WI38 (cell line): ENCODE data around the gene KCTD4.

Experiments
- H3K4me3 ChIP-seq: 2 replicates; pipeline ENCODE4 v1.5.1; 2011; ENCODE audit warnings: low read depth, mild to moderate bottlenecking, control low read depth, low read length
- TF ChIP-seq, protein P1 (sequence below): IDR thresholded peaks from 2 replicates; pipeline ENCODE4 v1.5.1; 2012; ENCODE audit warnings: low read depth, mild to moderate bottlenecking, control low read depth, low read length

Gene KCTD4

DNA sequence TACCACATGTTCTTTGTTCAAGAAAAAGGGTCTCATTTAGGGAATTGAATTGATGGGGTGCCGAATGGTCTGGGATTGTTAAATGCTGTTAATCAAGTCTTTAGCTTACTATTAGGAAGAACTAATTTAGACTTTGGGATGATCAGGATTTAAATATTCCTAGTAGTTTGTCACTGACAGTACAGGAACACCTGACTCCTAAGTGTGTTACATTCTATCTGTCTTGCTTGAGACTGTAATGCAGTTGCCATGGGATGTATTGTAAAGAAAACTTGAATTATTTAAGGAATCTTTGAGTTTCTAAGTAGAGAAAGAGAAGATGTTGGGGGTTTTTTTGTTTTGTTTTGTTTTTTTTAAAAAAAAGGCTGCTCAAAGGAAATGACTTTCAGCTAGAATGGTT is 17.8 kb upstream of the KCTD4 start:
- TF ChIP-seq, protein P1, sequence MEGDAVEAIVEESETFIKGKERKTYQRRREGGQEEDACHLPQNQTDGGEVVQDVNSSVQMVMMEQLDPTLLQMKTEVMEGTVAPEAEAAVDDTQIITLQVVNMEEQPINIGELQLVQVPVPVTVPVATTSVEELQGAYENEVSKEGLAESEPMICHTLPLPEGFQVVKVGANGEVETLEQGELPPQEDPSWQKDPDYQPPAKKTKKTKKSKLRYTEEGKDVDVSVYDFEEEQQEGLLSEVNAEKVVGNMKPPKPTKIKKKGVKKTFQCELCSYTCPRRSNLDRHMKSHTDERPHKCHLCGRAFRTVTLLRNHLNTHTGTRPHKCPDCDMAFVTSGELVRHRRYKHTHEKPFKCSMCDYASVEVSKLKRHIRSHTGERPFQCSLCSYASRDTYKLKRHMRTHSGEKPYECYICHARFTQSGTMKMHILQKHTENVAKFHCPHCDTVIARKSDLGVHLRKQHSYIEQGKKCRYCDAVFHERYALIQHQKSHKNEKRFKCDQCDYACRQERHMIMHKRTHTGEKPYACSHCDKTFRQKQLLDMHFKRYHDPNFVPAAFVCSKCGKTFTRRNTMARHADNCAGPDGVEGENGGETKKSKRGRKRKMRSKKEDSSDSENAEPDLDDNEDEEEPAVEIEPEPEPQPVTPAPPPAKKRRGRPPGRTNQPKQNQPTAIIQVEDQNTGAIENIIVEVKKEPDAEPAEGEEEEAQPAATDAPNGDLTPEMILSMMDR, result no peak
- no peak overlapping the region for H3K4me3 ChIP-seq

DNA sequence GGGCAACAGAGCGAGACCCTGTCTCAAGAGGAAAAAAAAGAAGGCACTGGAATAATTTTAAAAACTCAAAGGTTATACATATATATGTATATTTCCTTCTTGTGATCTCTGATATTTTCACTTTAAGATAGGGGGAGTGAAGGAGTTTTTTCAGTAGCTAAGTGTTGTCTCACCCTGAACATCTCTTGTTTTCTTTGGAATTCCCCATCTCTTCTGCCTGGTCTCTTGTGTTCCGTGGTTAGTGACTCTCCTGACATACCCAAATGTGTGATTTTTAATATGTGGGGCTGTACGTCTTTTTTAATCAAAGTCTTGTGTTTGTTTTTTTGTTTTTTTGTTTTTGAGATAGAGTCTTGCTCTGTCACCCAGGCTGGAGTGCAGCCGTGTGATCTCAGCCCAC is 15.3 kb upstream of the KCTD4 start:
- TF ChIP-seq, protein P1, result no peak
- H3K4me3 ChIP-seq, result no peak overlapping the region

DNA sequence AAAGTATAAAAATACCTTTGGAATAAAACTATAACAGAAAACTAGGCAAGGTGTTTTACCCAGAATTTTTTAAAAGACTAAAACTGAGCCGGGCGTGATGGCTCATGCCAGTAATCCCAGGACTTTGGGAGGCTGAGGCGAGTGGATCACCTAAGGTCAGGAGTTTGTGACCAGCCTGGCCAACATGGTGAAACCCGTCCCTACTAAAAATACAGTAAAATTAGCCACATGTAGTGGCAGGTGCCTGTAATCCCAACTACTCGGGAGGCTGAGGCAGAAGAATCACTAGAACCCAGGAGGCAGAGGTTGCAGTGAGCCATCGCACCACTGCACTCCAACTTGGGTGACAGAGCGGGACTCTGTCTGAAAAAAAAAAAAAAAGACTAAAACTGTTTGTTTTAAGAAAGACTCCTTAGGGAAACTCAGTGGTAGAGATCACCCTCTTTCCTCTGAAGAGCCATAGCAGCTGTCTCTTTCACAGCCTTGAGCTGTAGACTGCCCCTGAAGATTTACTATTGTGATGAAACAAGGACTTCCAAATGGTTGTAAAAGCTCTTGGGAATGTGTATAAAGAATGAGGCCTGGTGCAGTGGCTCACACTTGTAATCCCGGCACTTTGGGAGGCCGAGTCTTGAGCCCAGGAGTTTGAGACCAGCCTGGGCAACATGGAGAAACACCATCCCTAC is 14.7 kb upstream of the KCTD4 start:
- no peak overlapping the region for H3K4me3 ChIP-seq
- TF ChIP-seq, protein P1, result no peak

DNA sequence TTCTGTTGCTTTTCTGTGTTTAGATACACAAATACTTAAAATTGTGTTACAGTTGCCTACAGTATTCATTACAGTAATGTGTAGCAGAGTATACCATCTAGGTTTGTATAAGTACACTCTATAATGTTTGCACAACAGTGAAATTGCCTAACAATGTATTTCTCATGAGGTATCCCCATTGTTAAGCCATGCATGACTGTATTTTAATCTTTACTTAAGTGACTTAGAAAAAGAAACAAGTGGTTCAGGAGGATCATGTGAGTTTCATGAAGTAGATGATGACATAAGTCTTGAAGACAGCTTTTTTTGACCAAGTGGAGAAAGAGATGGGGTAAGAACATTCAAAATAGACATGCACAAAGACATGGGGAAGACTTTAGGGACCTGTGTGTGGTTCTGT is 8.4 kb upstream of the KCTD4 start:
- H3K4me3 ChIP-seq, result no peak overlapping the region
- TF ChIP-seq, protein P1, result no peak

DNA sequence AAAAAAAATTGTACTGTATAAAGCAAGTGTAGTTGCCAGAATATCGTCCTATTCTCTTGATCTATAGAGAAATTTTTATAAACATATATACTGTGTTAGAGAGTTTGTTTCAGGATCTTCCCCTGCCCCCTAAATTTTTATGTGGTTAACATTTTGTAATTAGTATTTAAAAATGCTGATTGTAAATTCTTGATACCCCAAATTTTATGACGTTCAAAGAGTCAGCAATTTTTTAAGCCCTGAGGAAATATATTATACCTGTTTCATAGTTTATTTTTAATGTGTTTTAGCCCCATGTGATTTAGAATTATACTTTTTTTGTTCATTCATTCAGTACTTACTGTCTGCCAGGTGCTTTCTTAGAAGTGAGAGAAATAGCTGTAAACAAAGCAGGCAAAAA is 7.3 kb upstream of the KCTD4 start:
- TF ChIP-seq, protein P1, result no peak

DNA sequence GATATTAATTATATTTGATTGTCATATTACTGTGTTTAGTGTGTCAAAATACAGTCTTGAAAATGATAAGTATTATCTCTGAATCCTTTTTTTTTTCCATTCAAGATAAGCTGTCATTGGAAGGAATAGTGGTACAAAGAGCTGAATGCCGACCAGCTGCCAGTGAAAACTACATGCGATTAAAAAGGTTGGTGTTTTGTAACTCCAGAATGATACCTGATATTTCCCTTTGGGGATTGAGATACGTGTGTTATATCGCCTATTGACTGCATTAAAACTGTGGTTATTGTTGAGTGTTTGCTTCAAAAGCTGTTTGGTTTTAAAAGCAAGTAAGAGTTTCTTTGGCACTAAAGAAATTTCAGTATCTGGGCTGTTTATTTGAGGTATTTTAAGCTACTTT is 6.5 kb upstream of the KCTD4 start:
- peak overlapping the region; percentile 12; the same call in 1 of the 2 replicates for H3K4me3 ChIP-seq
- TF ChIP-seq, protein P1, result no peak

More for the DNA sequence above, 7.3 kb upstream of the KCTD4 start:
- no peak overlapping the region for H3K4me3 ChIP-seq

DNA sequence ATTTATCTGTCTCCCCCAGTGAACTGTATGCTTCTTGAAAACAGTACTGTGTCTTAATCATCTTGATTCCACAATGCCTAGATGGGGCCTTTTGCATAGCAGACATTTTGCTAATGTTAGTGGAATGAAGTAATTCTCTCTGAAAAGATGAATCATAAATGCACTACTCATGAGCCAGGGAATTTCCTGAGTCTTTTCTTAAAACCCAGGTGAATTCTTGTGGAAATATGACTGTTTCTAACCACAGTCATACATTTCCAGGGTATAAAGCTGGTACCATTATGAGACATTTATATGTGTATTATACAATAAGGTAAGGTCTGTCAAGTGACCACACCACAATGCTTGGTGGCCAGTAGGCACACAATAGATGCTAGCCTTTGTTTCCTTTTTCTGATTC is 5.5 kb upstream of the KCTD4 start:
- TF ChIP-seq, protein P1, result no peak
- no peak overlapping the region for H3K4me3 ChIP-seq
